HEK293 (cell line): Measurements from ENCODE around the gene CDK6.

ENCODE experiments used
- CTCF ChIP-seq: fragments of 450-650 bp; formaldehyde crosslinking; IDR thresholded peaks from 2 replicates; pipeline ENCODE4 v1.5.1; 2016; ENCODE audit warnings: missing biosample characterization, missing genetic modification characterization
- ELK4 ChIP-seq: IDR thresholded peaks from 2 replicates; pipeline ENCODE4 v1.6.1; 2011; ENCODE audit warnings: mild to moderate bottlenecking, low read depth, low read length, borderline replicate concordance
- MZF1 ChIP-seq: fragments of 450-650 bp; formaldehyde crosslinking; IDR thresholded peaks from 2 replicates; pipeline ENCODE4 v1.5.1; 2017; ENCODE audit warnings: missing biosample characterization, missing genetic modification characterization, borderline replicate concordance
- OVOL3 ChIP-seq: fragments of 450-650 bp; formaldehyde crosslinking; IDR thresholded peaks from 2 replicates; pipeline ENCODE4 v1.5.1; 2016; ENCODE audit warnings: missing biosample characterization, missing genetic modification characterization
- PRDM4 ChIP-seq: fragments of 450-650 bp; formaldehyde crosslinking; IDR thresholded peaks from 2 replicates; pipeline ENCODE4 v1.5.1; 2017; ENCODE audit warnings: missing biosample characterization, missing genetic modification characterization
- REST ChIP-seq: fragments of 450-650 bp; formaldehyde crosslinking; IDR thresholded peaks from 2 replicates; pipeline ENCODE4 v1.5.1; 2016; ENCODE audit warnings: missing biosample characterization, missing genetic modification characterization
- TCF7L2 ChIP-seq: IDR thresholded peaks from 2 replicates; pipeline ENCODE4 v1.6.1; 2011; ENCODE audit warnings: low read depth, mild to moderate bottlenecking, inconsistent platforms, low read length, moderate library complexity, borderline replicate concordance
- YY1 ChIP-seq: fragments of 450-650 bp; formaldehyde crosslinking; IDR thresholded peaks from 2 replicates; pipeline ENCODE4 v1.5.1; 2018; ENCODE audit warnings: missing biosample characterization, missing genetic modification characterization
- ZNF175 ChIP-seq: fragments of 450-650 bp; formaldehyde crosslinking; IDR thresholded peaks from 2 replicates; pipeline ENCODE4 v1.5.1; 2016; ENCODE audit warnings: missing biosample characterization, missing genetic modification characterization
- ZNF830 ChIP-seq: fragments of 450-650 bp; IDR thresholded peaks from 2 replicates; pipeline ENCODE4 v1.5.0; 2018; ENCODE audit warnings: missing biosample characterization, missing genetic modification characterization, low read depth, mild to moderate bottlenecking, moderate library complexity
- ZSCAN30 ChIP-seq: fragments of 450-650 bp; IDR thresholded peaks from 2 replicates; pipeline ENCODE4 v1.5.1; 2018; ENCODE audit warnings: missing biosample characterization, mild to moderate bottlenecking, missing genetic modification characterization, moderate library complexity

GRCh38 chr7:92634924-92635519, 201.4 kb downstream of the CDK6 start:
- TF ChIP-seq CTCF (no peak), ZNF830 (tag by site-specific recombination) (no peak), MZF1 (tag by site-specific recombination) (no peak), ZNF175 (tag by site-specific recombination) (no peak), ELK4 (no peak), ZSCAN30 (no peak), PRDM4 (tag by site-specific recombination) (no peak), OVOL3 (no peak), YY1 (tag by site-specific recombination) (no peak), TCF7L2 (no peak), REST (tag by site-specific recombination) (no peak)
